IMR-90 (cell line): Measurements from ENCODE around the gene COIL. TPM values are rescaled to one million over a fixed set of nuclear protein-coding genes. Genes with fewer than 3 reads are reported as not detected.

Experiments used
- ATAC-seq: fragments of 200-7000 bp; cut with Tn5 transposase; 2 replicates; pipeline ENCODE4 v1.9.1; 2020; ENCODE audit warnings: low read depth, mild to moderate bottlenecking, moderate library complexity
- BruUV-seq: library from RNA; stranded (reverse); fragments of 400-500 nt; replicated peaks from 2 replicates; lab custom pipeline; 2021; lab: Mats Ljungman, UMichigan
- CTCF ChIA-PET: fragments of 300-600 bp; formaldehyde crosslinking; extraction: SDS; loops from one replicate; lab custom pipeline; 2021; ENCODE audit warnings: antibody characterized with exemption; lab: Yijun Ruan, JAX
- POLR2A ChIA-PET: fragments of 300-600 bp; sonication (Branson Sonifier 250); formaldehyde crosslinking; loops from one replicate; lab custom pipeline; 2022; ENCODE audit warnings: antibody characterized with exemption; ENCODE audit not compliant: unreplicated experiment; lab: Charles Lee
- DNase-seq: peaks from one replicate; pipeline ENCODE4 v3.0.0; 2013
- H2AFZ ChIP-seq: replicated peaks from 2 replicates; pipeline ENCODE3; 2013; ENCODE audit warnings: low read length, mild to moderate bottlenecking; ENCODE audit not compliant: poor library complexity
- H2AK5ac ChIP-seq: 2 replicates; pipeline ENCODE4 v1.6.1; 2013; ENCODE audit warnings: low read depth, low read length, inconsistent platforms
- H2AK9ac ChIP-seq: replicated peaks from 2 replicates; pipeline ENCODE3; 2013; ENCODE audit warnings: mild to moderate bottlenecking, low read depth, low read length, moderate library complexity; ENCODE audit not compliant: poor library complexity
- H2BK120ac ChIP-seq: 2 replicates; pipeline ENCODE4 v1.6.1; 2013; ENCODE audit warnings: low read depth, low read length, inconsistent platforms
- H2BK15ac ChIP-seq: 3 replicates; pipeline ENCODE4 v1.6.1; 2013; ENCODE audit warnings: low read depth, low read length, inconsistent platforms
- H2BK20ac ChIP-seq: 2 replicates; pipeline ENCODE4 v1.6.1; 2013; ENCODE audit warnings: low read depth, mild to moderate bottlenecking, inconsistent platforms, low read length, moderate library complexity
- H2BK5ac ChIP-seq: 2 replicates; pipeline ENCODE4 v1.6.1; 2013; ENCODE audit warnings: mild to moderate bottlenecking, low read depth, low read length, inconsistent platforms; ENCODE audit not compliant: poor library complexity, severe bottlenecking
- H3K14ac ChIP-seq: replicated peaks from 2 replicates; pipeline ENCODE4 v1.6.1; 2013; ENCODE audit warnings: low read depth, low read length, inconsistent platforms
- H3K18ac ChIP-seq: 2 replicates; pipeline ENCODE4 v1.6.1; 2013; ENCODE audit warnings: low read depth, low read length, control low read depth
- H3K23ac ChIP-seq: 2 replicates; pipeline ENCODE4 v1.6.1; 2013; ENCODE audit warnings: low read depth, low read length, inconsistent platforms
- H3K27ac ChIP-seq: 2 replicates; pipeline ENCODE4 v1.5.1; 2013; ENCODE audit warnings: mild to moderate bottlenecking, control low read depth, low read length; ENCODE audit not compliant: insufficient read depth
- H3K27me3 ChIP-seq: 2 replicates; pipeline ENCODE4 v1.6.1; 2013; ENCODE audit warnings: low read length; ENCODE audit not compliant: control insufficient read depth, insufficient read depth
- H3K36me3 ChIP-seq: 2 replicates; pipeline ENCODE4 v1.6.1; 2013; ENCODE audit warnings: low read length, mixed read lengths; ENCODE audit not compliant: control insufficient read depth, insufficient read depth
- H3K4ac ChIP-seq: 2 replicates; pipeline ENCODE4 v1.6.1; 2013; ENCODE audit warnings: low read depth, low read length, inconsistent platforms
- H3K4me1 ChIP-seq: 2 replicates; pipeline ENCODE4 v1.6.1; 2013; ENCODE audit warnings: low read length, mixed read lengths; ENCODE audit not compliant: control insufficient read depth, insufficient read depth
- H3K4me2 ChIP-seq: 2 replicates; pipeline ENCODE4 v1.6.1; 2013; ENCODE audit warnings: low read depth, mild to moderate bottlenecking, control low read depth, low read length, moderate library complexity
- H3K4me3 ChIP-seq: 2 replicates; pipeline ENCODE4 v1.5.1; 2013; ENCODE audit warnings: low read depth, mild to moderate bottlenecking, control low read depth, low read length, moderate library complexity; ENCODE audit not compliant: insufficient read depth
- H3K56ac ChIP-seq: 2 replicates; pipeline ENCODE4 v1.6.1; 2013; ENCODE audit warnings: low read length, inconsistent platforms; ENCODE audit not compliant: insufficient read depth; ENCODE audit errors: extremely low read depth
- H3K79me1 ChIP-seq, 2 experiments: 2 replicates each; pipeline ENCODE4 v1.6.1; 2013; ENCODE audit warnings: low read length in 2 of 2, inconsistent platforms in 1 of 2, low read depth in 1 of 2
- H3K9ac ChIP-seq: 2 replicates; pipeline ENCODE4 v1.6.1; 2013; ENCODE audit warnings: low read depth, low read length, control low read depth
- H3K9me1 ChIP-seq: 2 replicates; pipeline ENCODE4 v1.6.1; 2013; ENCODE audit warnings: low read length, inconsistent platforms; ENCODE audit not compliant: insufficient read depth
- H3K9me3 ChIP-seq: 2 replicates; pipeline ENCODE4 v1.6.1; 2013; ENCODE audit warnings: low read length; ENCODE audit not compliant: control insufficient read depth, insufficient read depth
- H4K20me1 ChIP-seq: 2 replicates; pipeline ENCODE4 v1.6.1; 2013; ENCODE audit warnings: low read length, inconsistent platforms; ENCODE audit not compliant: insufficient read depth
- H4K5ac ChIP-seq: 2 replicates; pipeline ENCODE4 v1.6.1; 2013; ENCODE audit warnings: mild to moderate bottlenecking, low read depth, low read length, control low read depth
- H4K8ac ChIP-seq, 2 experiments: 2 replicates each; pipeline ENCODE4 v1.6.1; 2013; ENCODE audit warnings: low read depth in 2 of 2, low read length in 2 of 2, control low read depth in 1 of 2, inconsistent platforms in 1 of 2
- H4K91ac ChIP-seq: 2 replicates; pipeline ENCODE4 v1.6.1; 2013; ENCODE audit warnings: low read depth, low read length, inconsistent platforms; ENCODE audit not compliant: insufficient read depth
- BHLHE40 ChIP-seq: fragments of 150-350 bp; IDR thresholded peaks from 2 replicates; pipeline ENCODE4 v1.6.1; 2016; ENCODE audit warnings: mild to moderate bottlenecking, low read depth, low read length
- CHD1 ChIP-seq: IDR thresholded peaks from 2 replicates; pipeline ENCODE4 v1.6.1; 2012; ENCODE audit warnings: low read depth, low read length, improper control_type of control experiment
- FOS ChIP-seq: fragments of 150-350 bp; IDR thresholded peaks from 2 replicates; pipeline ENCODE4 v1.6.1; 2016; ENCODE audit warnings: low read depth, low read length
- MAFK ChIP-seq: IDR thresholded peaks from 2 replicates; pipeline ENCODE4 v1.6.1; 2012; ENCODE audit warnings: low read depth, low read length, improper control_type of control experiment
- NFE2L2 ChIP-seq: fragments of 150-350 bp; IDR thresholded peaks from 2 replicates; pipeline ENCODE4 v1.6.1; 2016; ENCODE audit warnings: low read depth, mild to moderate bottlenecking, low read length
- RAD21 ChIP-seq: IDR thresholded peaks from 2 replicates; pipeline ENCODE4 v1.6.1; 2012; ENCODE audit warnings: low read length, improper control_type of control experiment
- RFX5 ChIP-seq: IDR thresholded peaks from 2 replicates; pipeline ENCODE4 v1.8.0; 2012; ENCODE audit warnings: low read depth, mild to moderate bottlenecking, low read length, moderate library complexity
- SMC3 ChIP-seq: fragments of 150-350 bp; IDR thresholded peaks from 2 replicates; pipeline ENCODE4 v1.6.1; 2016; ENCODE audit warnings: low read depth, mild to moderate bottlenecking, antibody characterized with exemption, low read length, moderate library complexity
- WGBS, 2 experiments: methylation state at CpG; one replicate each; pipeline versions ENCODE4 v1.1.5 to v1.1.7; 2013; ENCODE audit warnings: missing lambda C conversion rate in 2 of 2; ENCODE audit not compliant: insufficient read length in 1 of 2; ENCODE audit errors: extremely low coverage in 2 of 2; 5-methylcytosine and 5-hydroxymethylcytosine counted together
- dilution Hi-C: fragments of 300-500 bp; cut with HindIII; formaldehyde crosslinking; loops from one replicate; pipeline ENCODE4 v1.14.3; 2018; ENCODE audit warnings: low sequenced_read_pairs; ENCODE audit not compliant: unreplicated experiment
- in situ Hi-C: fragments of 300-500 bp; cut with MboI; formaldehyde crosslinking; loops from 3 replicates; pipeline ENCODE4 v1.14.3; 2019; ENCODE audit warnings: low sequenced_read_pairs, inconsistent platforms, mixed read lengths
- intact Hi-C: fragments of 100-400 bp; cut with micrococcal nuclease; formaldehyde crosslinking; loops from 2 replicates; pipeline ENCODE4 v1.10.0; 2022
- polyA plus RNA-seq, 3 experiments: library from polyadenylated mRNA; depleted of rRNA; stranded (reverse); fragments of >200 nt; gene quantifications; 2 replicates each; pipeline ENCODE4 v1.2.3, GENCODE V29; 2012; ENCODE audit warnings: low replicate concordance in 1 of 3
- total RNA-seq: library from RNA; depleted of rRNA; stranded (reverse); fragments of >200 nt; gene quantifications from 2 replicates; pipeline ENCODE4 v1.2.3, GENCODE V29; 2012
- TF ChIP-seq, protein P1 (sequence below): fragments of 150-350 bp; IDR thresholded peaks from 2 replicates; pipeline ENCODE4 v1.6.1; 2017; ENCODE audit warnings: mild to moderate bottlenecking, antibody characterized with exemption, low read length, low read depth
- TF ChIP-seq, protein P2 (sequence below): conservative IDR thresholded peaks from 2 replicates; pipeline ENCODE4 v1.5.1; 2012; ENCODE audit warnings: mild to moderate bottlenecking, low read depth, low read length, improper control_type of control experiment
- TF ChIP-seq, protein P3 (sequence below): fragments of 150-350 bp; IDR thresholded peaks from 2 replicates; pipeline ENCODE4 v1.6.1; 2016; ENCODE audit warnings: low read depth, mild to moderate bottlenecking, low read length, moderate library complexity, borderline replicate concordance

The COIL gene
- total and polyA plus RNA-seq, 2 of the 4 experiments (the other 2 are of a cell fraction) = 5.2 to 13.3 TPM

DNA sequence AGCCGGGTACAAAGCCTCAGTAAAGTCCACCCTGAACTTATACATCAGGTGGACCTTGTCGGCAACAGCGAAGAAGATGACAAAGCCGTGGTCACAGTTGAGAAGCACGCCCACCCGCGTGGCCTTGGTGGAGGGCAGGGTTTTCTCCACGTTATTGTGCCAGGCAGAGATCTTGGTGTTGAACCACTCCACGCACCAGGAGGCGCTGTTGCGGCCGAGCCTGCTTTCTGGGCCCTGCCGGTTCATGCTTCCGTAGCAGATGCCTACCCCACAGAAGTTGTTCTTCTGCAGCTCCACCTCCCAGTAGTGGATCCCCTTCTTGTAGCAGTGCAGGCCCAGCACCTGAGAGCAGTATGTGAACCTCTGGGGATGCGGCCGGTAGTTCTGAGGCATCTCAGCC lies 69.1 kb downstream of the COIL start:
- Histone ChIP-seq H2BK5ac (no peak overlapping the region), H4K5ac (no peak overlapping the region), H3K9me1 (peaks cover 5% of the 10 kb centered on the region; the same call in 1 of the 2 replicates), H3K79me1 (peaks cover 0 to 5% of the 10 kb centered on the region in 2 experiments; a peak in 1 of 4 replicates), H3K4ac (no peak overlapping the region), H3K27me3 (no peaks in the 10 kb centered on the region), H2BK20ac (no peak overlapping the region), H3K14ac (no peak overlapping the region), H2BK15ac (no peak overlapping the region), H2AK5ac (no peak overlapping the region), H3K23ac (no peak overlapping the region), H3K56ac (no peak overlapping the region), H3K18ac (no peak overlapping the region), H3K4me2 (no peak overlapping the region), H4K91ac (no peak overlapping the region), H3K9ac (no peak overlapping the region), H3K4me3 (no peak overlapping the region), H2AFZ (no peak overlapping the region), H4K20me1 (no peaks in the 10 kb centered on the region), H3K9me3 (peaks cover 3% of the 10 kb centered on the region; the same call in 1 of the 2 replicates), H3K4me1 (no peaks in the 10 kb centered on the region), H2BK120ac (no peak overlapping the region), H2AK9ac (no peak overlapping the region), H3K36me3 (peaks cover 60% of the 10 kb centered on the region), H3K27ac (no peak overlapping the region), H4K8ac (no peak overlapping the region)
- CTCF ChIA-PET = no interaction called here
- DNase-seq (no peak), ATAC-seq (no peak)
- 95% methylated on average over 4 of the region's 16 CpGs; no CpG with 5 or more reads in 1 of the 2 experiments for WGBS, 2 experiments
- intact Hi-C loops (no loop called here), dilution Hi-C loops (no loop called here), in situ Hi-C loops (no loop called here)
- BruUV-seq = no TSS peak
- TF ChIP-seq SMC3 (peak; percentile 41), RAD21 (peak; percentile 29), NFE2L2 (no peak), CHD1 (no peak), MAFK (no peak), BHLHE40 (no peak), RFX5 (no peak), FOS (no peak)
- TF ChIP-seq, protein P1, sequence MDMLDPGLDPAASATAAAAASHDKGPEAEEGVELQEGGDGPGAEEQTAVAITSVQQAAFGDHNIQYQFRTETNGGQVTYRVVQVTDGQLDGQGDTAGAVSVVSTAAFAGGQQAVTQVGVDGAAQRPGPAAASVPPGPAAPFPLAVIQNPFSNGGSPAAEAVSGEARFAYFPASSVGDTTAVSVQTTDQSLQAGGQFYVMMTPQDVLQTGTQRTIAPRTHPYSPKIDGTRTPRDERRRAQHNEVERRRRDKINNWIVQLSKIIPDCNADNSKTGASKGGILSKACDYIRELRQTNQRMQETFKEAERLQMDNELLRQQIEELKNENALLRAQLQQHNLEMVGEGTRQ = no peak
- TF ChIP-seq, protein P2, sequence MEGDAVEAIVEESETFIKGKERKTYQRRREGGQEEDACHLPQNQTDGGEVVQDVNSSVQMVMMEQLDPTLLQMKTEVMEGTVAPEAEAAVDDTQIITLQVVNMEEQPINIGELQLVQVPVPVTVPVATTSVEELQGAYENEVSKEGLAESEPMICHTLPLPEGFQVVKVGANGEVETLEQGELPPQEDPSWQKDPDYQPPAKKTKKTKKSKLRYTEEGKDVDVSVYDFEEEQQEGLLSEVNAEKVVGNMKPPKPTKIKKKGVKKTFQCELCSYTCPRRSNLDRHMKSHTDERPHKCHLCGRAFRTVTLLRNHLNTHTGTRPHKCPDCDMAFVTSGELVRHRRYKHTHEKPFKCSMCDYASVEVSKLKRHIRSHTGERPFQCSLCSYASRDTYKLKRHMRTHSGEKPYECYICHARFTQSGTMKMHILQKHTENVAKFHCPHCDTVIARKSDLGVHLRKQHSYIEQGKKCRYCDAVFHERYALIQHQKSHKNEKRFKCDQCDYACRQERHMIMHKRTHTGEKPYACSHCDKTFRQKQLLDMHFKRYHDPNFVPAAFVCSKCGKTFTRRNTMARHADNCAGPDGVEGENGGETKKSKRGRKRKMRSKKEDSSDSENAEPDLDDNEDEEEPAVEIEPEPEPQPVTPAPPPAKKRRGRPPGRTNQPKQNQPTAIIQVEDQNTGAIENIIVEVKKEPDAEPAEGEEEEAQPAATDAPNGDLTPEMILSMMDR = peak; percentile 34
- TF ChIP-seq, protein P3, sequence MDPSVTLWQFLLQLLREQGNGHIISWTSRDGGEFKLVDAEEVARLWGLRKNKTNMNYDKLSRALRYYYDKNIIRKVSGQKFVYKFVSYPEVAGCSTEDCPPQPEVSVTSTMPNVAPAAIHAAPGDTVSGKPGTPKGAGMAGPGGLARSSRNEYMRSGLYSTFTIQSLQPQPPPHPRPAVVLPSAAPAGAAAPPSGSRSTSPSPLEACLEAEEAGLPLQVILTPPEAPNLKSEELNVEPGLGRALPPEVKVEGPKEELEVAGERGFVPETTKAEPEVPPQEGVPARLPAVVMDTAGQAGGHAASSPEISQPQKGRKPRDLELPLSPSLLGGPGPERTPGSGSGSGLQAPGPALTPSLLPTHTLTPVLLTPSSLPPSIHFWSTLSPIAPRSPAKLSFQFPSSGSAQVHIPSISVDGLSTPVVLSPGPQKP = no peak
- POLR2A ChIA-PET = no interaction called here
